Measurements from ENCODE around the gene ZCCHC14.

The ZCCHC14 gene

GRCh38 chr16:87492721-87493607, at the start of gene ZCCHC14:
TSS of gene ZCCHC14 (minus strand) at chr16:87493024. CDS start at chr16:87492238, 786 bp downstream.
- DNase-seq (ENCODE audit: low read depth), result peak; percentile 65
- no peak for TF ChIP-seq CTCF (IDR thresholded peaks at IDR 0.05; ENCODE audit: insufficient read depth, low read depth, low read length, missing control alignments)
- H3K4me3 ChIP-seq (ENCODE audit: low read depth, low read length), result no peak within 1 kb of the TSS

DNA sequence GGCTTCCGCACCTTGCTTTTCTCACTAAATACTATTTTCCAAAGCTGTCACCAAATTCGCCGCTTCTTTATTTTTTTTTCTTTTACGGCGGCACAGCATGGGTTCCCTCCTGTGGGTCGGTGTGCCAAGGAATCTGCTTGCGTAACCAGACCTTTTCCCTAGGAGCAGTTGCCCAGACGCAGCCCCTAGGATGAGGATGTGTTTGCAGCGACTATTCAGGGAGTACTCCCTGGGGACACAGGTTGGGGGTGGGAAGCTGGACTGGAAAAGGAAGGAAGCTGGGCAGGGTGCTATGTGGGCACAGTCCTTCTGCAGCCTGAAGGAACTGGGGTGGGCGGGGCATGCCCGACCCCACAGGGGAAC, 49.0 kb upstream of the ZCCHC14 start:
- DNase-seq (ENCODE audit: low read depth), result no peak
- no peak for TF ChIP-seq CTCF (IDR thresholded peaks at IDR 0.05; ENCODE audit: insufficient read depth, low read depth, low read length, missing control alignments)
- no peak overlapping the region for H3K4me3 ChIP-seq (ENCODE audit: low read depth, low read length)

DNA sequence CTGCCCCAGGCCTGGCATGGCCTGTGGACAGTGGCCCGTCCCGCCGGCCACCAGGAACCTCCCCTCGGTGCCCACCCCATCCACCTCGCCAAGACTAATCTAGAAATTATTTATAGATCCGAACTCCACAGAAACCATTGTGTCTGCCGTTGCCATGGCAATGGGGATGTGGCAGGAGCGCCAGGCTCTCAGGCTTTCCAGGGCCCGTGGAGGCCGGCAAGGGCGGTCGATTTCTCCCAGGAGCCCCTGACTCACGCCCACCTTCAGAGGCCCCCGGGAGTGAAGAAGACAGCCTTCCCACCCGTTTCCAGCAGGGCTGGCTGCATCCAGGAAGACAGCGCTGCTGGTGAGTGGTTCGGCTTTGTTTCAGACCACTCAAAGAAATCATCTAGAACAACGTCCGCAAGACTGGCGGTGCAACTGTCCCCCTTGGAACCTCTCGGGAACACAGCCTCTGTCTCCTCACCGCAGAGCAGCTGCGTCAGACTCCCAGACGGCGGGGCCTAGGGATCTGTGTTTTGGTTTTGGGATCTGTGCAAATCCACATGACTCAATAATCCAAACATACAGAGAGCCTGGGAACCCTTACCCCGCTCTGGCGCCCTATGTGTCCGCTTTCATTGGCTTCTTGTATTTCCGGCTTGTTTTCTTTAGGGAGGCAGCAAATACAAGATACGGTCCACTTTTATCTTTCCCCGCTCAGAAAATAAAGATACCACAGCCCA, 48.5 kb upstream of the ZCCHC14 start:
- TF ChIP-seq CTCF (IDR thresholded peaks at IDR 0.05; ENCODE audit: insufficient read depth, low read depth, low read length, missing control alignments), result no peak
- no peak for DNase-seq (ENCODE audit: low read depth)

GRCh38 chr16:87540897-87541146, 48.0 kb upstream of the ZCCHC14 start:
- no peak for DNase-seq (ENCODE audit: low read depth)
- no peak overlapping the region for H3K4me3 ChIP-seq (ENCODE audit: low read depth, low read length)
- TF ChIP-seq CTCF (IDR thresholded peaks at IDR 0.05; ENCODE audit: insufficient read depth, low read depth, low read length, missing control alignments), result no peak

More for the DNA sequence above, 48.5 kb upstream of the ZCCHC14 start:
- H3K4me3 ChIP-seq (ENCODE audit: low read depth, low read length), result no peak overlapping the region

DNA sequence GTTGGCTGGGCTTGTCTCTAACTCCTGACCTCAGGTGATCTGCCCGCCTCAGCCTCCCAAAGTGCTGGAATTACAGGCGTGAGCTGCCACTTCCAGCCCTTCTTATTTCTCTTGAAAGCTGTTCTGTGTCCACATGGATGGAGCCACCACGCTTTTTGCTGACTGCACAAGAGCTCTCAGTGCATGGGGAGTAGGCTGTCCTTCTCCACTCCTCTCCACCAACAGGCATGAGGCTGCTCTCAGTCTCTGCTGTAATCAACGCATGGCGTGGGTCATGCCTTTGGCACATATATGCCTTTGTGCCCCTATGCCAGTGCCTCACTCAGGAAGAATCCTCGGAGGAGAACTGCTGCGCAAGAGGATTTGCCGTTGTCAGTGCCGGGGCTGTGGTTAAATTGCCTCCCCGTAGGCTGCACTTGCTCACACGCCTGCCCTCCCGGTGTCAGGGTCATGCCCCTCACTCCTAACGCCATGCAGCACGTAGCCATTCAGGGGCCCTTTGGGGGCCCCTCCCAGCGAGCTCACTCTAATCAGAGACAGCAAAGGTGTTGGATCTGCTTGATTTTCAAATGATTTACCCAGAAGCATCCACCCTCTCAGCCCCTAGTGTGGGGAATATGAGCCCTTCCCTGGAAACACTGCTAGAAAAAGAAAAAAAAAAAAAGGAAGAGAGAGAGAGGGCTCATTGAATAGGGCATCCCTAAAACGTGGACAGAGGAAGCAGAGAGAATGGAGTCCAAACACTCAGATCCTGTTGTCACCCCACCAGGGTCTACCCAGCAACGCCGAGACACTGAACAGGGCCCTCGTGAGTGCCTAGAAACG, 47.5 kb upstream of the ZCCHC14 start:
- H3K4me3 ChIP-seq (ENCODE audit: low read depth, low read length), result no peak overlapping the region
- TF ChIP-seq CTCF (IDR thresholded peaks at IDR 0.05; ENCODE audit: insufficient read depth, low read depth, low read length, missing control alignments), result no peak
- no peak for DNase-seq (ENCODE audit: low read depth)

- H3K4me3 ChIP-seq (ENCODE audit: low read depth, low read length), result no peak overlapping the region
- DNase-seq (ENCODE audit: low read depth), result no peak
- no peak for TF ChIP-seq CTCF (IDR thresholded peaks at IDR 0.05; ENCODE audit: insufficient read depth, low read depth, low read length, missing control alignments)
Observed at GRCh38 chr16:87539113-87539512, 46.3 kb upstream of the ZCCHC14 start.

Data from GM12865 (cell line).